Mesendoderm (in vitro differentiated cells): Measurements from ENCODE around the gene CD47.
A peak's percentile ranks its signal among the peaks of the same experiment; 100 is the strongest.

Source experiments
- DNase-seq: peaks from one replicate; pipeline ENCODE4 v3.0.0; 2013
- H2AK5ac ChIP-seq: 2 replicates; pipeline ENCODE4 v1.6.1; 2013; ENCODE audit warnings: low read length, inconsistent platforms
- H2BK120ac ChIP-seq: 2 replicates; pipeline ENCODE4 v1.6.1; 2013; ENCODE audit warnings: low read depth, mild to moderate bottlenecking, low read length, moderate library complexity, mixed read lengths
- H2BK15ac ChIP-seq: replicated peaks from 2 replicates; pipeline ENCODE4 v1.6.1; 2013; ENCODE audit warnings: low read depth, mild to moderate bottlenecking, moderate library complexity
- H2BK5ac ChIP-seq: 2 replicates; pipeline ENCODE4 v1.6.1; 2013; ENCODE audit warnings: low read length, inconsistent platforms
- H3K18ac ChIP-seq: 2 replicates; pipeline ENCODE4 v1.6.1; 2013; ENCODE audit warnings: mild to moderate bottlenecking, low read length, mixed read lengths
- H3K23ac ChIP-seq: one replicate; pipeline ENCODE4 v1.6.1; 2013; ENCODE audit warnings: low read length
- H3K27ac ChIP-seq: 2 replicates; pipeline ENCODE4 v1.5.1; 2013; ENCODE audit warnings: low read depth, mild to moderate bottlenecking, inconsistent platforms, low read length, moderate library complexity
- H3K27me3 ChIP-seq: 2 replicates; pipeline ENCODE4 v1.6.1; 2013; ENCODE audit warnings: low read length, control low read depth, mild to moderate bottlenecking, inconsistent platforms; ENCODE audit not compliant: insufficient read depth, poor library complexity
- H3K36me3 ChIP-seq: 2 replicates; pipeline ENCODE4 v1.6.1; 2013; ENCODE audit warnings: low read length, inconsistent platforms; ENCODE audit not compliant: control insufficient read depth, insufficient read depth
- H3K4ac ChIP-seq: one replicate; pipeline ENCODE4 v1.6.1; 2013; ENCODE audit warnings: low read depth, mild to moderate bottlenecking, low read length, moderate library complexity
- H3K4me1 ChIP-seq: 2 replicates; pipeline ENCODE4 v1.6.1; 2013; ENCODE audit warnings: low read depth, low read length, inconsistent platforms; ENCODE audit not compliant: control insufficient read depth
- H3K4me2 ChIP-seq: 2 replicates; pipeline ENCODE4 v1.6.1; 2013; ENCODE audit warnings: low read length
- H3K4me3 ChIP-seq: 2 replicates; pipeline ENCODE4 v1.5.1; 2013; ENCODE audit warnings: mild to moderate bottlenecking, low read length
- H3K56ac ChIP-seq: one replicate; pipeline ENCODE4 v1.6.1; 2013; ENCODE audit warnings: low read length
- H3K79me1 ChIP-seq: 2 replicates; pipeline ENCODE4 v1.6.1; 2013; ENCODE audit warnings: low read length, inconsistent platforms
- H3K79me2 ChIP-seq: 2 replicates; pipeline ENCODE4 v1.6.1; 2013; ENCODE audit warnings: mild to moderate bottlenecking, low read length; ENCODE audit not compliant: control insufficient read depth, insufficient read depth
- H3K9ac ChIP-seq: 2 replicates; pipeline ENCODE4 v1.6.1; 2013; ENCODE audit warnings: low read length, inconsistent platforms
- H4K5ac ChIP-seq: one replicate; pipeline ENCODE4 v1.6.1; 2013; ENCODE audit warnings: low read length
- H4K8ac ChIP-seq: one replicate; pipeline ENCODE4 v1.6.1; 2013; ENCODE audit warnings: low read depth, mild to moderate bottlenecking, control low read depth, low read length, moderate library complexity
- WGBS: extraction: QIAGEN DNeasy Blood & Tissue Kit; methylation state at CpG from one replicate; pipeline ENCODE4 v1.1.7; 2013; ENCODE audit warnings: low lambda C conversion rate, missing lambda C conversion rate; ENCODE audit not compliant: insufficient coverage; ENCODE audit errors: extremely low coverage; 5-methylcytosine and 5-hydroxymethylcytosine counted together

Gene CD47

DNA sequence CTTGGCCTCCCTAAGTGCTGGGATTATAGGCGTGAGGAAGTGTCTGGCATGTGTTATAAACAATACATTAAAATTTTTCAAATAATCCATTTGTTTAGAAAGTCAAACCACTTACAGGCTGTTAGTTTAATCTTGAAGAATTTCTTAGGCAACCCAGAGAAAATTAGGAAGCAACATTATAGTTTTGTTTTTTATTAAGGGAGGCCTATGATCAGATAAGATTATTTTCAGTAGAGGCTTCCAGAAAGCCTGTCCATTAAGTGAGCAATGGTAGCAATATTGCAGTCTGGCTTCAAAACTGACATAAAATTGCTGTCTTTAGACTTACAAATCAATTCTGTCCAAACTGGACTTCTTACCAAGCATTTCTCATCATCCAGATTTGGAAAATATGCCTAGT is 49.6 kb downstream of the CD47 start:
- Histone ChIP-seq H4K8ac (no peak overlapping the region), H2BK120ac (no peak overlapping the region), H3K27ac (no peak overlapping the region), H3K4me1 (no peaks in the 10 kb centered on the region), H3K79me1 (no peaks in the 10 kb centered on the region), H3K36me3 (no peaks in the 10 kb centered on the region), H3K4me3 (no peak overlapping the region), H3K56ac (no peak overlapping the region), H3K18ac (no peak overlapping the region), H2BK15ac (no peak overlapping the region), H3K79me2 (no peaks in the 10 kb centered on the region), H4K5ac (no peak overlapping the region), H3K4me2 (no peak overlapping the region), H3K23ac (no peak overlapping the region), H2BK5ac (no peak overlapping the region), H2AK5ac (no peak overlapping the region), H3K27me3 (no peaks in the 10 kb centered on the region), H3K4ac (no peak overlapping the region), H3K9ac (no peak overlapping the region)
- WGBS, result no CpG with 5 or more reads among the region's 1 CpG
- DNase-seq, result no peak

GRCh38 chr3:108037770-108038169 is 53.1 kb downstream of the CD47 start:
- Histone ChIP-seq H3K56ac (no peak overlapping the region), H4K5ac (no peak overlapping the region), H2BK120ac (no peak overlapping the region), H2AK5ac (no peak overlapping the region), H3K4me3 (no peak overlapping the region), H4K8ac (no peak overlapping the region), H3K79me2 (no peaks in the 10 kb centered on the region), H3K9ac (no peak overlapping the region), H3K4me1 (no peaks in the 10 kb centered on the region), H3K79me1 (no peaks in the 10 kb centered on the region), H3K18ac (no peak overlapping the region), H3K27me3 (no peaks in the 10 kb centered on the region), H2BK15ac (no peak overlapping the region), H3K36me3 (no peaks in the 10 kb centered on the region), H3K4ac (no peak overlapping the region), H3K23ac (no peak overlapping the region), H3K4me2 (no peak overlapping the region), H3K27ac (no peak overlapping the region), H2BK5ac (no peak overlapping the region)
- no peak for DNase-seq
- no CpG with 5 or more reads among the region's 3 CpGs for WGBS

- Histone ChIP-seq H3K9ac (no peak overlapping the region), H4K5ac (no peak overlapping the region), H3K27me3 (no peaks in the 10 kb centered on the region), H3K79me1 (no peaks in the 10 kb centered on the region), H2BK5ac (no peak overlapping the region), H2BK15ac (no peak overlapping the region), H2BK120ac (no peak overlapping the region), H3K4ac (no peak overlapping the region), H3K79me2 (no peaks in the 10 kb centered on the region), H3K36me3 (no peaks in the 10 kb centered on the region), H3K18ac (no peak overlapping the region), H2AK5ac (no peak overlapping the region), H3K23ac (no peak overlapping the region), H3K56ac (no peak overlapping the region), H3K4me2 (no peak overlapping the region), H3K4me1 (no peaks in the 10 kb centered on the region), H4K8ac (no peak overlapping the region), H3K27ac (no peak overlapping the region), H3K4me3 (no peak overlapping the region)
- DNase-seq, result no peak
- WGBS, result no CpG with 5 or more reads among the region's 12 CpGs
Observed at GRCh38 chr3:108036984-108037741, 53.7 kb downstream of the CD47 start.

GRCh38 chr3:108036401-108036800 is 54.4 kb downstream of the CD47 start:
- no peak overlapping the region for H3K18ac ChIP-seq
- H2AK5ac ChIP-seq, result no peak overlapping the region
- H4K5ac ChIP-seq, result no peak overlapping the region
- no peaks in the 10 kb centered on the region for H3K4me1 ChIP-seq
- H2BK5ac ChIP-seq, result no peak overlapping the region
- no peak overlapping the region for H2BK120ac ChIP-seq
- no peak overlapping the region for H3K4me3 ChIP-seq
- H3K9ac ChIP-seq, result no peak overlapping the region
- H3K36me3 ChIP-seq, result no peaks in the 10 kb centered on the region
- DNase-seq, result no peak
- H2BK15ac ChIP-seq, result no peak overlapping the region
- H3K79me2 ChIP-seq, result no peaks in the 10 kb centered on the region
- no peak overlapping the region for H3K23ac ChIP-seq
- H4K8ac ChIP-seq, result no peak overlapping the region
- H3K56ac ChIP-seq, result no peak overlapping the region
- no CpG with 5 or more reads among the region's 1 CpG for WGBS
- no peak overlapping the region for H3K4ac ChIP-seq
- H3K4me2 ChIP-seq, result no peak overlapping the region
- no peak overlapping the region for H3K27ac ChIP-seq
- no peaks in the 10 kb centered on the region for H3K79me1 ChIP-seq
- no peaks in the 10 kb centered on the region for H3K27me3 ChIP-seq

DNA sequence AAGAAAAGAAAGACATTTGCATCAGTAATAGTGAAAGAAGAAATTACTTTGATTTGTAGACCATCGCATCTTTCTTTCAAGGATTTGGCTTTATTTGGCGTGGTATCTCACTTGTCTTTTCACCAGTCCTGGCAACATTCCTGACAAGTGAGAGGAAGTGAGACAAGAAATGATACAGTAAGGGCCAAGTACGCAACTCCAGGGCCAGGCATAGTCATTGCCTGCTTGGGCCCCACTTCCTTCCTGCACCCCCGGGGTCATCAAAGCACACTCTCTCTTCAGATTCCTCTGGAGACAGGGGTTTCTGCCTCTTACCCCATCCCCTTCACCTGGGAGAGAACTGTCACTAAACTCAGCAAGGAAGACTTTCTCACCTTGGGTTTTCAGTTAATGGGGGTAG is 55.1 kb downstream of the CD47 start:
- no peak overlapping the region for H3K4me2 ChIP-seq
- DNase-seq, result peak; percentile 38
- no peaks in the 10 kb centered on the region for H3K36me3 ChIP-seq
- H3K9ac ChIP-seq, result no peak overlapping the region
- no peak overlapping the region for H2BK15ac ChIP-seq
- WGBS, result no CpG with 5 or more reads among the region's 4 CpGs
- no peak overlapping the region for H2BK5ac ChIP-seq
- H3K4ac ChIP-seq, result no peak overlapping the region
- H2BK120ac ChIP-seq, result no peak overlapping the region
- no peak overlapping the region for H3K27ac ChIP-seq
- no peak overlapping the region for H4K5ac ChIP-seq
- no peak overlapping the region for H4K8ac ChIP-seq
- peaks cover 2% of the 10 kb centered on the region for H3K4me1 ChIP-seq
- H3K18ac ChIP-seq, result no peak overlapping the region
- H3K27me3 ChIP-seq, result no peaks in the 10 kb centered on the region
- no peak overlapping the region for H2AK5ac ChIP-seq
- H3K23ac ChIP-seq, result no peak overlapping the region
- no peak overlapping the region for H3K56ac ChIP-seq
- H3K4me3 ChIP-seq, result no peak overlapping the region
- H3K79me2 ChIP-seq, result no peaks in the 10 kb centered on the region
- no peaks in the 10 kb centered on the region for H3K79me1 ChIP-seq

- no peak overlapping the region for H4K5ac ChIP-seq
- no peak overlapping the region for H2AK5ac ChIP-seq
- H3K4ac ChIP-seq, result no peak overlapping the region
- H3K79me1 ChIP-seq, result no peaks in the 10 kb centered on the region
- H3K18ac ChIP-seq, result no peak overlapping the region
- H3K23ac ChIP-seq, result no peak overlapping the region
- no peak overlapping the region for H2BK5ac ChIP-seq
- H3K36me3 ChIP-seq, result no peaks in the 10 kb centered on the region
- no peak overlapping the region for H3K4me3 ChIP-seq
- H3K56ac ChIP-seq, result no peak overlapping the region
- H2BK120ac ChIP-seq, result no peak overlapping the region
- H3K79me2 ChIP-seq, result no peaks in the 10 kb centered on the region
- no peaks in the 10 kb centered on the region for H3K27me3 ChIP-seq
- no peak overlapping the region for H4K8ac ChIP-seq
- peaks cover 2% of the 10 kb centered on the region for H3K4me1 ChIP-seq
- H3K9ac ChIP-seq, result no peak overlapping the region
- H3K4me2 ChIP-seq, result no peak overlapping the region
- H3K27ac ChIP-seq, result no peak overlapping the region
- DNase-seq, result no peak
- no CpG with 5 or more reads among the region's 2 CpGs for WGBS
- H2BK15ac ChIP-seq, result no peak overlapping the region
Observed at GRCh38 chr3:108031895-108032294, 58.9 kb downstream of the CD47 start.
